ENCODE measurements around the gene UBE2N.

The UBE2N gene

DNA sequence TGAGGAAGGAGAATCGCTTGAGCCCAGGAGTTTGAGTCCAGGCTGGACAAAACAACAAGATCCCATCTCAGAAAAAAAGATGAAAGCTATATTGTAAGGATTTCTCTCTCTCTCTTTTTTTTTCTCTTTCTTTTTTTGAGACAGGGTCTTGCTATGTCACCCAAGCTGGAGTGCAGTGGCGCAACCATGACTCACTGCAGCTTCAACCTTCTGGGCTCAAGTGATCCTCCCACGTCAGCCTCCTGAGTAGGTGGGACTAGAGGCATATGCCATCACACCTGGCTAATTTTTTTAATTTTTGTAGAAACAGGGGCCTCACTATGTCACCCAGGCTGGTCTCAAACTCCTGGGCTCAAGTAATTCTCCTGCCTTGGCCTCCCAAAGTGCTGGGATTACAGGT, 19.8 kb upstream of the UBE2N start:
- Histone ChIP-seq H3K9me3 (ENCODE audit: control insufficient read depth, low read length) (no peaks in the 10 kb centered on the region), H3K4me1 (ENCODE audit: control insufficient read depth, insufficient read depth, low read length) (no peaks in the 10 kb centered on the region), H3K9ac (ENCODE audit: low read length) (no peak overlapping the region), H3K36me3 (ENCODE audit: control insufficient read depth, insufficient read depth, low read length, severe bottlenecking) (no peaks in the 10 kb centered on the region), H3K4me3 (ENCODE audit: low read length) (no peak overlapping the region), H3K27me3 (replicated peaks; ENCODE audit: control insufficient read depth, insufficient read depth, low read length) (no peaks in the 10 kb centered on the region)
- DNase-seq (ENCODE audit: low read depth), result no peak

DNA sequence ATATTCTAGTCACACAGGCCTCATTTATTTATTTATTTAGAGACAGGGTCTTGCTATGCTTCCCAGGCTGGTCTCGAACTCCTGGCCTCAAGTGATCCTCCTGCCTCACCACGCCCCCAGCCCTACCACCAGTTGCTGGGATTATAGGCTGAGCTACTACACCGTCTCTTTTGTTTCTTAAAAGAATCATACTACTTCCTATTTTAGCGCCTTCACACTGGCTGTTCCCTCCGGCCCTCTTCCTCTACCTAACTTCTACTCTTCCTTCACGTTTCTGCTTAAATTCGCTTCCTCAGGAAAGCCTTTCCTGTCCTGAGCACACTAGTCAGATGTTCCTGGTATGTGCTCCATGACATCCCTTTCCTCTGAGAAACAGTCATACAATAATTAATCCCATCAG, 19.2 kb upstream of the UBE2N start:
- Histone ChIP-seq H3K4me3 (ENCODE audit: low read length) (no peak overlapping the region), H3K27me3 (replicated peaks; ENCODE audit: control insufficient read depth, insufficient read depth, low read length) (no peaks in the 10 kb centered on the region), H3K9me3 (ENCODE audit: control insufficient read depth, low read length) (no peaks in the 10 kb centered on the region), H3K9ac (ENCODE audit: low read length) (no peak overlapping the region), H3K4me1 (ENCODE audit: control insufficient read depth, insufficient read depth, low read length) (no peaks in the 10 kb centered on the region), H3K36me3 (ENCODE audit: control insufficient read depth, insufficient read depth, low read length, severe bottlenecking) (no peaks in the 10 kb centered on the region)
- no peak for DNase-seq (ENCODE audit: low read depth)

DNA sequence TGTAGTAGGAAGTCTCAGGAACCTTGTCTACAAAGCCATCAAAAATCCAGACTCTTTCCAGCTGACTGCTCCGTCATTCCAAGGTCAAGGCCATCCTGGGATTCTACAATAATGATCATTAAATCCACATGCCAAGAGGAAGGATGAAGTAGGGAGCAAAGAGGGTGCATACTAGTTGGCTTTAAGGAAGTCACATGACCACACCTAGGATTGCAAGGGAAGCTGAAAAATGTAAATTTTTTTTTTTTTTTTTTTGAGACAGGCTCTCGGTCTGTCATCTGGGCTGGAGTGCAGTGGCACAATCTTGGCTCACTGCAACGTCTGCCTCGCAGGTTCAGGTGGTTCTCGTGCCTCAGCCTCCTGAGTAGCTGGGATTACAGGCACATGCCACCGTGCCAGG, 18.3 kb upstream of the UBE2N start:
- Histone ChIP-seq H3K4me3 (ENCODE audit: low read length) (no peak overlapping the region), H3K9me3 (ENCODE audit: control insufficient read depth, low read length) (no peaks in the 10 kb centered on the region), H3K9ac (ENCODE audit: low read length) (no peak overlapping the region), H3K4me1 (ENCODE audit: control insufficient read depth, insufficient read depth, low read length) (no peaks in the 10 kb centered on the region), H3K27me3 (replicated peaks; ENCODE audit: control insufficient read depth, insufficient read depth, low read length) (no peaks in the 10 kb centered on the region), H3K36me3 (ENCODE audit: control insufficient read depth, insufficient read depth, low read length, severe bottlenecking) (no peaks in the 10 kb centered on the region)
- DNase-seq (ENCODE audit: low read depth), result no peak

DNA sequence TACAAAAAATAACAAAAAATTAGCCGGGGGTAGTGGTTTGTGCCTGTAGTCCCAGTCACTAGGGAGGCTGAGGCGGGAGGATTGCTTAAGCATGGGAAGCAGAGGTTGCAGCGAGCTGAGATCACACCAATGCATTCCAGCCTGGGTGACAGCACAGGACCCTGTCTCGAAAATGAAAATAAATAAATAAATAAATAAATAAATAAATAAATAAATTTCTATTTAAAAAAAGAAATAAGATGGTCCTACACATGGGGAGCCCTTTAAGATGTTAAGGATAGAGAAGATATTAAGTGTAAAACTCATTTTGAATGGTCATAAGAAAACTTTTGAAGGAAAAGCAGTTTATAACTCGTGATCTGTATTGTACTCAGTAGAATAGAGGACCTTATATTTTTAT, 17.4 kb upstream of the UBE2N start:
- Histone ChIP-seq H3K4me1 (ENCODE audit: control insufficient read depth, insufficient read depth, low read length) (no peaks in the 10 kb centered on the region), H3K9me3 (ENCODE audit: control insufficient read depth, low read length) (no peaks in the 10 kb centered on the region), H3K27me3 (replicated peaks; ENCODE audit: control insufficient read depth, insufficient read depth, low read length) (no peaks in the 10 kb centered on the region), H3K36me3 (ENCODE audit: control insufficient read depth, insufficient read depth, low read length, severe bottlenecking) (no peaks in the 10 kb centered on the region), H3K4me3 (ENCODE audit: low read length) (no peak overlapping the region), H3K9ac (ENCODE audit: low read length) (no peak overlapping the region)
- DNase-seq (ENCODE audit: low read depth), result no peak

DNA sequence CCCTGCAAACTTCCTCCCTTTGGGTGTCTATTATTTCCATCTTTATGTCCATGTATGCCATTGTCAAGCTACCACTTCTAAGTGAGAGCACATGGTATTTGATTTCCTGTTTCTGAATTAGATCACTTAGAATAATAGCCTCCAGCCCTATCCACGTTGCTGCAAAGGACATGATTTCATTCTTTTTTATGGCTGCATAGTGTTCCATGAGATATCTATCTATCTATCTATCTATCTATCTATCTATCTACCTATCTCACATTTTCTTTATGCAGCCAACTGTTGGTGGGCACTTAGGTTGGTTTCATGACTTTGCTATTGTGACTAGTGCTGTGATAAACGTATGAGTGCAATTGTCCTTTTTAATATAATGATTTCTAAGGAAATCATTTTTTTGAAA, 14.3 kb upstream of the UBE2N start:
- Histone ChIP-seq H3K9ac (ENCODE audit: low read length) (no peak overlapping the region), H3K4me3 (ENCODE audit: low read length) (no peak overlapping the region), H3K27me3 (replicated peaks; ENCODE audit: control insufficient read depth, insufficient read depth, low read length) (no peaks in the 10 kb centered on the region), H3K9me3 (ENCODE audit: control insufficient read depth, low read length) (no peaks in the 10 kb centered on the region), H3K4me1 (ENCODE audit: control insufficient read depth, insufficient read depth, low read length) (no peaks in the 10 kb centered on the region), H3K36me3 (ENCODE audit: control insufficient read depth, insufficient read depth, low read length, severe bottlenecking) (no peaks in the 10 kb centered on the region)
- DNase-seq (ENCODE audit: low read depth), result no peak

DNA sequence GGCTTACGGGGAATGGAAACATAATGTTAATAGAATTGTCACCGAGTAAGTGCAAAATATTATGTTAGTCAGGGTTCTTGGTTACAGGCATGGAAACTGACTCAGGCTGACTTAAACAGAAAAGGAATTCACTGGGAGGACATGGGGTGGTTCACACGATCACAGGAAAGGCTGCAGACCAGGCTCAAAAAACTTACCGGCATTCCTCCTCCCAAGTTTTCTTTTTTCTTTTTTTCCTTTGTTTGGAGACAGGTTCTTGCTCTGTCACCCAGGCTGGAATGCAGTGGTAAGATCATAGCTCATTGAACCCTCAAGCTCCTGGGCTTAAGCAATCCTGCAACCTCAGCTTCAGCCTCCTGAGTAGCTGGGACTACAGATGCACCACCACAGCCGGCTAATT, 11.9 kb upstream of the UBE2N start:
- Histone ChIP-seq H3K9me3 (ENCODE audit: control insufficient read depth, low read length) (no peaks in the 10 kb centered on the region), H3K27me3 (replicated peaks; ENCODE audit: control insufficient read depth, insufficient read depth, low read length) (no peaks in the 10 kb centered on the region), H3K9ac (ENCODE audit: low read length) (no peak overlapping the region), H3K4me3 (ENCODE audit: low read length) (no peak overlapping the region), H3K4me1 (ENCODE audit: control insufficient read depth, insufficient read depth, low read length) (no peaks in the 10 kb centered on the region), H3K36me3 (ENCODE audit: control insufficient read depth, insufficient read depth, low read length, severe bottlenecking) (no peaks in the 10 kb centered on the region)
- peak; percentile 32 for DNase-seq (ENCODE audit: low read depth)

DNA sequence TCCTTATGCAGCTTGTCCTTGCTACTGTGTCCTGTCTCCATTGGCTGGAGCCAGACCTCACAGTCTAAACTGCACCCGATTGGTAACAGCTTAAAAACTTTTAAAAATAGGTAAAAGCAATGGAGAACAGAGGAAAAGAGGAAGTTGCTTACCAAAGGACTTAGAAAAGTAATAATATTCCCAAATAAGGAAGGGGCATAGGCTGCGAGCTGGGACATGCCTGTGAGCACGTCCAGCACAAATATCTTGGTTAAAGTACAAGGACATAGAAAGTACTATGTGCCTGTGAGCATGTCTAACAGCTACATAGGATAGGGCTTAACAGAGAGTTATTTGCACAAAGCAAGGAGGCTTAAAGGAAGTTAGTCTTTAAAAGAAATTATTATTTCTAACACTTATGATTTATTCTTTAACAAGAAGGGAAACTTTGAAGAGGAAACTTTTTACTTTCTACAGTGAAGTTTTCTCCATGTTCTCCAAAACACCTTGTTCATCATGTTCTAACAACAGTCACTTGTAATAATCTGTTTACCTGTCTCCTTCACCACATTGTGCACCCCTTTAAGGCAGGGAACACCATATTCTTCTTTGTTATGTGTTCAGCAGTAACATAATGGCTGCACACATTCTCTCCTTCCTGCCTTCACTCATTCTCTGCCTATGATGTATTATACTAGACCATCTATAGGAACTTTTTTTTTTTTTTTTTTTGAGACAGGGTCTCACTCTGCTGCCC, 9.8 kb upstream of the UBE2N start:
- no peaks in the 10 kb centered on the region for H3K9me3 ChIP-seq (ENCODE audit: control insufficient read depth, low read length)
- no peaks in the 10 kb centered on the region for H3K27me3 ChIP-seq (replicated peaks; ENCODE audit: control insufficient read depth, insufficient read depth, low read length)
- H3K36me3 ChIP-seq (ENCODE audit: control insufficient read depth, insufficient read depth, low read length, severe bottlenecking), result no peaks in the 10 kb centered on the region
- H3K4me3 ChIP-seq (ENCODE audit: low read length), result no peak overlapping the region
- DNase-seq (ENCODE audit: low read depth), result no peak
- no peak overlapping the region for H3K9ac ChIP-seq (ENCODE audit: low read length)
- H3K4me1 ChIP-seq (ENCODE audit: control insufficient read depth, insufficient read depth, low read length), result no peaks in the 10 kb centered on the region

DNA sequence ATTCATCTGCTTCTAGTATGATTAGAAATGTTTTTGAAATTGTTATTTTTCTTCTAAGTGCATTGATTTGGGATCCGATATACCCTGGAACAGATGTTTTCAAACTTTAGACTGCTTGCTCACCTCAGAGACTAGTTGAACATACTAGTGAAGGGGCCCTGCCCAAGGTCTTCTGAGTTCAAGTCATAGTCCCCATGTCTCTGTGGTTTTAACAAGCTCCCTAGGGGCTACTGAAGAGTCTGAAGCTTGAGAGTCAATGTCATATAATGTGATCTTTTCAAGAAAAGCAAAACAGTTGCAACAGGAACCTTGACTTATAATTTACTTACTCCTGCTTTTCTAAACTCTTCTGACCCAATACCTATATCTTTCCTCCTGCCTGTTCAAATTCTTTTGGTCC, 7.5 kb upstream of the UBE2N start:
- Histone ChIP-seq H3K9ac (ENCODE audit: low read length) (no peak overlapping the region), H3K36me3 (ENCODE audit: control insufficient read depth, insufficient read depth, low read length, severe bottlenecking) (no peaks in the 10 kb centered on the region), H3K4me3 (ENCODE audit: low read length) (no peak overlapping the region), H3K27me3 (replicated peaks; ENCODE audit: control insufficient read depth, insufficient read depth, low read length) (no peaks in the 10 kb centered on the region), H3K4me1 (ENCODE audit: control insufficient read depth, insufficient read depth, low read length) (no peaks in the 10 kb centered on the region), H3K9me3 (ENCODE audit: control insufficient read depth, low read length) (no peaks in the 10 kb centered on the region)
- DNase-seq (ENCODE audit: low read depth), result no peak

DNA sequence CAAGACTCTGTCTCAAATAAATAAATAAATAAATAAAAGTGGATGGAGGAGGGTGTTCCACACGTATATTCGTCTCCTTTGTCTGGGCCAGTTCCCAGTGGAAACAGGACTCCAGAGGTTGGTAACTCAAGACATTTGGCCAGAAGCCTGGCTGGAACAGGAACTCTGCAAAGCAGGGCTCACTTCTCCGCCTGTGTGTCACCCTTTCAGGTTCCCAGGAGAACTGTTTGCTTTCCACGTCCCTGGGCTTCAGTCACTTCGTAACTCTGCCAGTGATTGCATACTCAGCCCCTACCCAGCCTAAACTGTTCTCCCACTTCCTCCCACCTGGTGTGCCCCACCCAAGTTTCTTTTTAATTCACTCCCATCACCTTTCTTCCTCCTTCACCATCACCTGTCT, 7.0 kb upstream of the UBE2N start:
- Histone ChIP-seq H3K9me3 (ENCODE audit: control insufficient read depth, low read length) (no peaks in the 10 kb centered on the region), H3K27me3 (replicated peaks; ENCODE audit: control insufficient read depth, insufficient read depth, low read length) (no peaks in the 10 kb centered on the region), H3K9ac (ENCODE audit: low read length) (no peak overlapping the region), H3K4me1 (ENCODE audit: control insufficient read depth, insufficient read depth, low read length) (no peaks in the 10 kb centered on the region), H3K4me3 (ENCODE audit: low read length) (no peak overlapping the region), H3K36me3 (ENCODE audit: control insufficient read depth, insufficient read depth, low read length, severe bottlenecking) (no peaks in the 10 kb centered on the region)
- DNase-seq (ENCODE audit: low read depth), result no peak

DNA sequence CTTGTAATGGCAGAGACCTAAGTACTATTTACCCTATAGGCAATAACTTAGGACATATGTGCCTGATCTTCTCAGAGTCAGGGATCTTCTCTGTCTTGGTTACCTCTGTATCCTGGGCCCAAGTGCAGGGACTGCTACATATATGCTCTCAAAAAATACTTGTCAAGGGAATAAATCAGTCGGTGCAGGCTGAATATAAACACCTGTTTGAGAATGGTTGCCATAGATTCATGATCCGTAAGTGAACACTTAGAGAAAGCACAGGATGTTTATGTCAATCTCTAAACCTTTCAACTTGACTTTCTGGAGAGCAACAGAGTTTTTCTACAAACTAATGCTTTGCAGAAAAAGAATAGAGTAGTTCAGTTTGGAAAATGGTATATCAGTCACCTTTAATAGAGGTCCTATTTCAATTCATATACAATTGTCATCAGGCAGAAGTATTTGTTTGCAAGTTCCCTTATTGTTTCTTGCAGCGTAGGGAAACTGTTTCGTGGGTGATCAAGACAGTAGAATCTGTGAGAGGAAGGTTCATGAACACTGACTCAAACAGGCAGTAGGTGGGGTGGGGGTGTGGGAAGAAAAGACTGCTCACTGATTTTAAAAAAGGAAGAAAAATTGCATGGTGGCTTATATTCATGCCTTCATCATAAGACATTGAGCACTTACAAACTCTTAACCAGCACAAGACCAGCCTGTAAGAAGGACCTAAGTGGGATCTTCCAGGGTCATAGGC, 6.0 kb upstream of the UBE2N start:
- no peaks in the 10 kb centered on the region for H3K36me3 ChIP-seq (ENCODE audit: control insufficient read depth, insufficient read depth, low read length, severe bottlenecking)
- H3K4me1 ChIP-seq (ENCODE audit: control insufficient read depth, insufficient read depth, low read length), result peaks cover 4% of the 10 kb centered on the region
- DNase-seq (ENCODE audit: low read depth), result no peak
- H3K27me3 ChIP-seq (replicated peaks; ENCODE audit: control insufficient read depth, insufficient read depth, low read length), result no peaks in the 10 kb centered on the region
- no peak overlapping the region for H3K9ac ChIP-seq (ENCODE audit: low read length)
- H3K9me3 ChIP-seq (ENCODE audit: control insufficient read depth, low read length), result no peaks in the 10 kb centered on the region
- no peak overlapping the region for H3K4me3 ChIP-seq (ENCODE audit: low read length)

DNA sequence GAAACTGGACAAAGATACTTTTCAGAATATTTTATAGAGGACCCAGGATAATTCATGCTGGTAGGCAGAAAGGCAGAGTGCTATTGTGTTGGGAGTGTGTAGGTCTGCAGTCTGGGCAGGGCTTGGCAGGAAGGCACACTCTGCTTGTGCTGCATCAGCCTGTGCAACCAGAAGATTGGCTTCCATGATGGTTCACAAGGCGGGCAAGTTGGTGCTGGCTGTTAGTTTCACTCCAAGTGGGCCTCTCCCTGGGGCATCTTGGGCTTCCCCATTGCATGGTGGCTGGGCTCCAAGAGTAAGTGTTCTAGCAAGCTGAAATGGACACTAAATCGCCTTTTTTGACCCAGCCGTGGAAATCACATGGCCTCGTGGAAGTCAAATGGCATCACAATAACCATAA, 1.8 kb upstream of the UBE2N start:
- Histone ChIP-seq H3K9ac (ENCODE audit: low read length) (no peak overlapping the region), H3K36me3 (ENCODE audit: control insufficient read depth, insufficient read depth, low read length, severe bottlenecking) (no peaks in the 10 kb centered on the region), H3K27me3 (replicated peaks; ENCODE audit: control insufficient read depth, insufficient read depth, low read length) (no peaks in the 10 kb centered on the region), H3K4me3 (ENCODE audit: low read length) (no peak overlapping the region), H3K4me1 (ENCODE audit: control insufficient read depth, insufficient read depth, low read length) (peaks cover 26% of the 10 kb centered on the region), H3K9me3 (ENCODE audit: control insufficient read depth, low read length) (no peaks in the 10 kb centered on the region)
- DNase-seq (ENCODE audit: low read depth), result no peak
